Calu3 (cell line): ENCODE data around the gene SPATS2L. TPM values are rescaled to one million over a fixed set of nuclear protein-coding genes. Genes with fewer than 3 reads are reported as not detected.

Source experiments
- BruUV-seq: library from RNA; stranded (reverse); fragments of 400-500 nt; replicated peaks from 2 replicates; lab custom pipeline; 2021; lab: Mats Ljungman, UMichigan
- CTCF ChIA-PET: fragments of 300-600 bp; sonication (Branson Sonifier 250); formaldehyde crosslinking; loops from one replicate; lab custom pipeline; 2022; ENCODE audit warnings: antibody characterized with exemption; lab: Charles Lee
- DNase-seq: peaks from one replicate; pipeline ENCODE4 v3.0.0; 2022
- H3K27ac Mint-ChIP-seq: one replicate; pipeline ENCODE4 v1.8.0; 2022; ENCODE audit warnings: mixed read lengths; ENCODE audit not compliant: unreplicated experiment
- H3K27me3 Mint-ChIP-seq: one replicate; pipeline ENCODE4 v1.8.0; 2022; ENCODE audit warnings: mixed read lengths; ENCODE audit not compliant: unreplicated experiment
- H3K36me3 Mint-ChIP-seq: one replicate; pipeline ENCODE4 v1.8.0; 2022; ENCODE audit warnings: mild to moderate bottlenecking, moderate library complexity, mixed read lengths; ENCODE audit not compliant: insufficient read depth, unreplicated experiment
- H3K4me1 Mint-ChIP-seq: one replicate; pipeline ENCODE4 v1.8.0; 2022; ENCODE audit warnings: mild to moderate bottlenecking, low read depth, mixed read lengths; ENCODE audit not compliant: unreplicated experiment
- H3K4me3 Mint-ChIP-seq: one replicate; pipeline ENCODE4 v1.8.0; 2022; ENCODE audit warnings: mild to moderate bottlenecking, low read depth, moderate library complexity, mixed read lengths; ENCODE audit not compliant: unreplicated experiment
- H3K9me3 Mint-ChIP-seq: one replicate; pipeline ENCODE4 v1.8.0; 2022; ENCODE audit warnings: low read depth, mixed read lengths; ENCODE audit not compliant: unreplicated experiment
- CTCF ChIP-seq: fragments of 200-600 bp; IDR thresholded peaks from one replicate; pipeline ENCODE4 v1.8.0; 2022; ENCODE audit warnings: antibody characterized with exemption; ENCODE audit not compliant: unreplicated experiment
- intact Hi-C: fragments of 100-400 bp; cut with micrococcal nuclease; formaldehyde crosslinking; loops from one replicate; pipeline ENCODE4 v1.10.0; 2022; ENCODE audit not compliant: unreplicated experiment
- total RNA-seq: library from RNA; stranded (reverse); gene quantifications from 2 replicates; pipeline ENCODE4 v1.2.3, GENCODE V29; 2022

The SPATS2L gene
- total RNA-seq, 1 experiment from 2014 or later, result 378 TPM

GRCh38 chr2:200403814-200404213 lies 97.3 kb downstream of the SPATS2L start:
- no peaks in the 10 kb centered on the region for H3K9me3 Mint-ChIP-seq
- H3K27ac Mint-ChIP-seq, result peak overlapping the region; percentile 85
- H3K4me3 Mint-ChIP-seq, result no peak overlapping the region
- TF ChIP-seq CTCF, result no peak
- no peak for DNase-seq
- peaks cover 83% of the 10 kb centered on the region for H3K4me1 Mint-ChIP-seq
- H3K27me3 Mint-ChIP-seq, result no peaks in the 10 kb centered on the region
- CTCF ChIA-PET, result no interaction called here
- intact Hi-C loops, result loop anchor here (10.0 kb wide), 1 partner anchor 429 kb away; no protein-coding TSS in a partner anchor
- H3K36me3 Mint-ChIP-seq, result peaks cover 54% of the 10 kb centered on the region
- BruUV-seq, result no TSS peak

- CTCF ChIA-PET, result no interaction called here
- H3K4me3 Mint-ChIP-seq, result peak overlapping the region; percentile 61
Measured at GRCh38 chr2:200404615-200405014, 98.1 kb downstream of the SPATS2L start.

GRCh38 chr2:200405599-200406298 lies 99.3 kb downstream of the SPATS2L start:
- no peak for TF ChIP-seq CTCF
- intact Hi-C loops, result loop anchor here (2.0 to 10.0 kb wide), 3 partner anchors 71 to 431 kb away; no protein-coding TSS in a partner anchor
- Mint-ChIP-seq H3K9me3 (no peaks in the 10 kb centered on the region), H3K4me3 (peak overlapping the region; percentile 61), H3K4me1 (peaks cover 87% of the 10 kb centered on the region), H3K36me3 (peaks cover 51% of the 10 kb centered on the region), H3K27ac (peak overlapping the region; percentile 85), H3K27me3 (no peaks in the 10 kb centered on the region)
- BruUV-seq, result no TSS peak
- peak; percentile 58 for DNase-seq
- CTCF ChIA-PET, result interaction anchor here (0.6 to 2.5 kb wide), 10 partner anchors 9 to 432 kb away, joined by 3 to 6 read pairs (median 5); no protein-coding TSS in a partner anchor

More at GRCh38 chr2:200404615-200405014, 98.1 kb downstream of the SPATS2L start:
- Mint-ChIP-seq H3K36me3 (peaks cover 49% of the 10 kb centered on the region), H3K9me3 (no peaks in the 10 kb centered on the region), H3K4me1 (peaks cover 83% of the 10 kb centered on the region), H3K27ac (peak overlapping the region; percentile 85), H3K27me3 (no peaks in the 10 kb centered on the region)
- TF ChIP-seq CTCF, result no peak
- intact Hi-C loops, result loop anchor here (10.0 kb wide), 1 partner anchor 430 kb away; no protein-coding TSS in a partner anchor
- DNase-seq, result no peak
- BruUV-seq, result no TSS peak

DNA sequence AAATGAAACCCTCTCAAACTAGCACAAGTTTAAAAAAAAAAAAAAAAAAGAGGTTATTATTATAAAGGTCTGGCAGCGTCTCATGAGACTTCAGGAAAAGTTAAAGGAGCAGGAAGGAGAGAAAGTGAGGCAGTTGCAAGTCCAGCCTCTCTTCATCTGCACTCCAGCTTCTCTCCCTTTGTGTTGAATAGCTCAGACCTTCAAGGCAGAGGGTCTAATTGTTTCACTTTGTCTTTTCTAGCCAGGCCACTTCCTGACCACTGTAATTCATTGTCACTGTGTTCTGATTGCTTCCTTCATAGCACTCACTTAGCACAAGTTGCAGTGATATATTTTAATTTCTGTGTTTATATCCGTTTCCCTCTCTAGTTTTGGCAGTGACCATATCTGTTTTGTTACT lies 99.9 kb downstream of the SPATS2L start:
- peaks cover 94% of the 10 kb centered on the region for H3K4me1 Mint-ChIP-seq
- H3K27me3 Mint-ChIP-seq, result no peaks in the 10 kb centered on the region
- H3K27ac Mint-ChIP-seq, result peak overlapping the region; percentile 85
- CTCF ChIA-PET, result interaction anchor here (0.6 to 2.5 kb wide), 9 partner anchors 11 to 433 kb away, joined by 3 to 6 read pairs (median 5); no protein-coding TSS in a partner anchor
- H3K36me3 Mint-ChIP-seq, result peaks cover 54% of the 10 kb centered on the region
- intact Hi-C loops, result loop anchor here (2.0 to 10.0 kb wide), 3 partner anchors 72 to 432 kb away; no protein-coding TSS in a partner anchor
- no peak for TF ChIP-seq CTCF
- TSS peak; percentile 47 for BruUV-seq
- peak overlapping the region; percentile 61 for H3K4me3 Mint-ChIP-seq
- H3K9me3 Mint-ChIP-seq, result no peaks in the 10 kb centered on the region
- no peak for DNase-seq
